Stimulated activated CD4-positive, alpha-beta T cell treated with anti-CD3 and anti-CD28 coated beads, TNF-alpha, amount 100 ng/mL, for 1 hour (primary cell): Measurements from ENCODE around the gene CCL21.
"Not testable (repeated sequence)": the region's sequence is repeated elsewhere in the genome, so short reads cannot be mapped to it uniquely, and the experiment has no call there.

ENCODE experiments used
- DNase-seq, 3 donors: peaks; one replicate each; pipeline ENCODE4 v3.0.0-alpha.2; 2020; ENCODE audit warnings: low read depth in 3 of 3, low spot score in 1 of 3

CCL21 gene

GRCh38 chr9:34710023-34710422 lies at the start of gene CCL21:
TSS of gene CCL21 (minus strand) at chr9:34710136. CDS start at chr9:34710066, 70 bp downstream.
- DNase-seq: no peak

- DNase-seq: no peak
These were observed 49.6 kb upstream of the CCL21 start for GRCh38 chr9:34759432-34760134.

- DNase-seq: not testable (repeated sequence)
These were observed 40.4 kb upstream of the CCL21 start for GRCh38 chr9:34750320-34750719.

- DNase-seq: no peak
These were observed 36.6 kb upstream of the CCL21 start for GRCh38 chr9:34746526-34746925.

GRCh38 chr9:34744295-34745221 lies 34.6 kb upstream of the CCL21 start:
- DNase-seq: no peak

GRCh38 chr9:34742710-34743109 lies 32.8 kb upstream of the CCL21 start:
- DNase-seq: no peak

GRCh38 chr9:34741628-34742027 lies 31.7 kb upstream of the CCL21 start:
- DNase-seq: no peak

GRCh38 chr9:34740176-34740575 lies 30.2 kb upstream of the CCL21 start:
- DNase-seq: not testable (repeated sequence)

- DNase-seq: no peak
These were observed 27.8 kb upstream of the CCL21 start for GRCh38 chr9:34737677-34738260.

- no peak for DNase-seq
These were observed 24.8 kb upstream of the CCL21 start for GRCh38 chr9:34734720-34735119.

- no peak for DNase-seq
These were observed 22.9 kb upstream of the CCL21 start for GRCh38 chr9:34732886-34733285.

GRCh38 chr9:34732478-34732877 lies 22.5 kb upstream of the CCL21 start:
- no peak for DNase-seq

GRCh38 chr9:34723141-34723540 lies 13.2 kb upstream of the CCL21 start:
- no peak for DNase-seq

- DNase-seq: not testable (repeated sequence)
These were observed 9.8 kb upstream of the CCL21 start for GRCh38 chr9:34719769-34720025.

GRCh38 chr9:34719021-34719768 lies 9.3 kb upstream of the CCL21 start:
- no peak for DNase-seq

- no peak for DNase-seq
These were observed 8.2 kb upstream of the CCL21 start for GRCh38 chr9:34717996-34718614.

- DNase-seq: no peak
These were observed 6.8 kb upstream of the CCL21 start for GRCh38 chr9:34716711-34717110.

- no peak for DNase-seq
These were observed 5.8 kb upstream of the CCL21 start for GRCh38 chr9:34715639-34716215.

- DNase-seq: no peak
These were observed 4.1 kb upstream of the CCL21 start for GRCh38 chr9:34714007-34714406.

GRCh38 chr9:34712140-34712539 lies 2.2 kb upstream of the CCL21 start:
- no peak for DNase-seq
